Skin of body (tissue), 2 donors: ENCODE results near the gene ELFN1. TPM values are rescaled to one million over a fixed set of nuclear protein-coding genes. Genes with fewer than 3 reads are reported as not detected.

Experiments used
- DNase-seq: peaks from one replicate; lab custom pipeline; 2025; lab: John Stamatoyannopoulos, UW
- total RNA-seq: library from RNA; depleted of rRNA; stranded (reverse); fragments of >200 nt; gene quantifications from one replicate; pipeline ENCODE4 v1.2.3, GENCODE V29; 2014

ELFN1 gene
- total RNA-seq, 1 donor from 2014 or later: 3.1 TPM

GRCh38 chr7:1740214-1740613, 70.1 kb downstream of the ELFN1 start:
- DNase-seq: no peak

- no peak for DNase-seq
Measured at GRCh38 chr7:1741246-1741645, 71.2 kb downstream of the ELFN1 start.

DNA sequence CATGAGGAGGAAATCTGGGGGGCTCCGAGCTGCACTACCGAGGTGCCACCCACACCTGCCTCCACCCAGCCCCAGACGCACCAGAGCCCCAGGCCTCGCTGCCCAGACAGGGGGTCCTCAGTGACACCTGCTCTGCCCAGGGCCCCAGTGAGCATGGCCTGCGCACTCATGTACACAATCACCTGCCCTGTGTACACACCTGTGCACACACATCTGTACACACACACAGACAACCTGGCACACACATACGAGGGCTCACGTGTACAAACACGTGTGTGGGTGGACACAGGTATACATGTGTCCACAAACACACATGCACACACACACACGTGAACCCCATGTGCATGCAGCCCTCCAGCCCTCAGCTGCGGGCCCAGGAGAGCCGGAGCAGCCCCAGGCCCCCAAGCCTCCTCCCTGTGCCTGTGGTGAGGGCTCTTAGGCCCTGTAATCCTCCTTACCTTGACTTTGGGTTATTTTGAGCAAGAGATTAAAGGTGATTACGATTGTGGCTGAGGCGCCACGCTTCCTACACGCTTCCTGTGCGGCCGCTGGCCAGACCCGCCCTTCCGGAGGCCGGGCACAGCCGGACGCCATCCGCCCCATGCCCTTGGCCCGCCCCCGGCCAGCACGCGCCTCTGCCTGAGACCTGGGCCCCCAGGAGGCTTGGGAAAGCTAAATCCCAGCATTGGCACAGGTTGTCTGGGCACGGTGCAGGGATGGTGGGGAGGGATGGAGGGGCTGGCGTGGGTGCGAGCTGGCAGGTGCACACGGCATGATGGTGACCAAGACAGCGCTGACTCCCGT, 71.9 kb downstream of the ELFN1 start:
- DNase-seq: no peak

DNA sequence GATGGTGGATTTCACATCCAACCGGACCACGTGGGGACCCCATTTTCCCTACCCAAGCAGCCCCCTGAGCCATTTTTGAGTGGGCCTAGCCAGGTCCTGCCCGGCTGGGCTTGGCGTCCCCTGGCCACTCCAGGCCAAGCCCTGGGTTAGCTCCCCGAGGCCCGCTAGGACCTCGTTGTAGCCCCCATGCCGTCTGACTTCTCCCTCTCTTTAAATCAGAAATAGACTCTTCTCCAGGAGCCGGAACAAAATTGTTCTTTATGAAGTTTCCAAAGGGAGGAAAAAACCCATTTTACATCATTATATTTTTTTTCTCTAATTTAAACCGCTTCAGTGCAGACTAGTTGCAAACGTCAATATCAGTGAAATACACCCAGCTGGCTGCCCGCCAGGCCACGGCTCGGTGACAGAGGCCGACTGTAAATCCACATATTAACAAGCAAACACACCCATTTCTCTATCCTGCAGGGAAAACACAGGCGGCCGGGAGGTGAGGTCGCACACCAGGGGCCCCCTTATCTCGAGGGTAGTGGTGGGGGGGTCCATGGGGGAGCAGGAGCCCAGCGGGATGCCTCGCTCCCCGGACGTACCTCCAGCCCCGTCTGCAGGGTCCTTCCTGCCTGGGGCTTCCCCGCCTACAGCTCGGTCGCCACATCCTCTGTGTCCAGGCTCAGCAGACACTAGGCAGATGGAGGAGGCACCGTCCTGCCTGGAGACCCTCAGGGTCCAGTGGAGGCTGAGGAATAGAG, 72.7 kb downstream of the ELFN1 start:
- peak; percentile 22 for DNase-seq

DNA sequence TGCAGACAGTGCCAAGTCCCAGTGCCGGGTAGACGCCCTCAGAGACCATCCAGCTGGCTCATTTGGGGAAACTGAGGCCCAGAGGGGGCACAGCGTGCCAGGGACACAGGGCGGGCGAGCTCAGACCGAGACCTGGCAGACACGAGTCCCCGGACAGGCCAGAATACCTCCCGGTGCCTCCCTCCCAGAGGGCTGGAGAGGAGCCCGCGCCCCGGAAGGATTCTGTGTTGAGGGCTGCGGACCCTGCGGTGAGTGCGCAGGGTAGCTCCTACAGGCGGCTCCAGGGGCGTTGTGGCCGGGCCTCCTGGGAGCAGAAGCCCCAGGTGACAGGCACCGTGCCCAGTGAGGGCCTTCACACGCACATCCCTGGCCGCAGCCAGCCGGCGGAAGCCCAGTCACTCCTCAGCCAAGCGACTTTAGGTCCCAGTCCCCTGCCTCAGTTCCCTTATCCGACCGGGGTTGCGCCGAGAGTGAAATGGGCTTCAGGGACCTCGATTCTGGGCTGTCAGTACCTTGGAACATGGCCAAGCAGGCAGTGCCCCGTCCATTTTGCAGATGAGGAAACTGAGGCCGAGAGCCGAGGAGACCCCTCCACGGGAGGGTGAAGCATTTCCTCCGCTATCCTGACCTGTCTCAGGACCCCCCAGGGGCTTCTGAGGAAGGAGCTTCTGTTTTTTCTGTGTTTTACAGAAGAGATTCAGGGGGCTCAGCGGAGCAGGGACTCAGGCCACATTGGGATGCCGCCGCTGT, 73.6 kb downstream of the ELFN1 start:
- no peak for DNase-seq

- no peak for DNase-seq
Measured at GRCh38 chr7:1744296-1745017, 74.4 kb downstream of the ELFN1 start.

DNA sequence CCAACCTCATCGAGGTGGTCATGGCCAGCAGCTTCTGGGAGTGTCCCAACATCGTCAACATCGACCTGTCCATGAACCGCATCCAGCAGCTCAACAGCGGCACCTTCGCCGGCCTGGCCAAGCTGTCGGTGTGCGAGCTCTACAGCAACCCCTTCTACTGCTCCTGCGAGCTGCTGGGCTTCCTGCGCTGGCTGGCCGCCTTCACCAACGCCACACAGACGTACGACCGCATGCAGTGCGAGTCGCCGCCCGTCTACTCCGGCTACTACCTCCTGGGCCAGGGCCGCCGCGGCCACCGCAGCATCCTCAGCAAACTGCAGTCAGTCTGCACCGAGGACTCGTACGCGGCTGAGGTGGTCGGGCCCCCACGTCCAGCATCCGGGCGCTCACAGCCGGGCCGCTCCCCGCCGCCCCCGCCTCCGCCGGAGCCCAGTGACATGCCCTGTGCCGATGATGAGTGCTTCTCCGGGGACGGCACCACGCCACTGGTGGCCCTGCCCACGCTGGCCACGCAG, 75.0 kb downstream of the ELFN1 start:
- no peak for DNase-seq

- DNase-seq: no peak
Measured at GRCh38 chr7:1745576-1746490, 75.8 kb downstream of the ELFN1 start.

DNA sequence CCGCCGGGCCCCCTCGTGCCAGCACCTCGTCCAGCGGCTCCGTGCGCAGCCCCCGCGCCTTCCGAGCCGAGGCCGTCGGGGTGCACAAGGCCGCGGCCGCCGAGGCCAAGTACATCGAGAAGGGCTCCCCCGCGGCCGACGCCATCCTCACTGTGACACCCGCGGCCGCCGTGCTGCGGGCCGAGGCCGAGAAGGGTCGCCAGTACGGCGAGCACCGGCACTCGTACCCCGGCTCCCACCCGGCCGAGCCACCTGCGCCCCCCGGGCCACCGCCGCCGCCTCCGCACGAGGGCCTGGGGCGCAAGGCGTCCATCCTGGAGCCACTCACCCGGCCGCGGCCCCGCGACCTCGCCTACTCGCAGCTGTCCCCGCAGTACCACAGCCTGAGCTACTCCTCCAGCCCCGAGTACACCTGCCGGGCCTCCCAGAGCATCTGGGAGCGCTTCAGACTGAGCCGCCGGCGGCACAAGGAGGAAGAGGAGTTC, 76.5 kb downstream of the ELFN1 start:
- DNase-seq: no peak

- DNase-seq: no peak
Measured at GRCh38 chr7:1747004-1747801, 77.1 kb downstream of the ELFN1 start.

DNA sequence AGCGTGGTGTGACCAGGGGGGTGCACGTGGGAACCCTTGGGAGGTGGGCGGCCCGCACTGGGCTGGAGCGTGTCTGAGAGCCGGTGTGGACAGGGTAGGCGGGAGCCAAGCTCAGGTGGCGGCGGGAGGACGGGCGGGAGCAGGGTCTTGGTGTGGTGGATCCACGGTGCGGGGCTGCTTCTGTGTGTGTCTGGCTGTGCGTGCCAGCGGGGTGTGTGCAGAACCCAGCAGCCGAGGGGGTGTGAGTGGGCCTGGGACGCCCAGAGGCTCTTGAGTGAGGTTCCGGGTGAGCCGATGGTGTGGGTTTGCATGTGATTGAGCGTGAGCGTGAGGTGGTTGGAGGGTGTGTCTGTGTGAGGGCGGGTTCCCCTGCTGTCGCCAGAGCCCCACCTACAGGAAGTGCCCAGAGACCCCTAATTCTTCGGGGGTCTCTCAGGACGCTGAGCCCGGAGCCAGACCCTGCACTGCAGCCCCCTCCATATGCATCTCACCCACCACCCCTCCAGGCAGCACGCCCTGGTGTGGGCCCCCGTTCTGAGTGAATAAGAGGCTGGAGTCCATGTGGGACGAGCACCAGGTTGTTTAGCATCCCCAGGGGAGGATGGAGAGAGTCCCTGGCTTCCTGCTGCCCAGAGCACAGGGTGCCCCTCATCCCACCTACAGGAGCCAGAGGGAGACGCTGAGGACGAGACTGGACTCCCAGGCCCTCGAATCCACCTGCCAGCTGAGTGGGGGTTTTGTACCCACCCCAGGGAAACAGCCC, 78.2 kb downstream of the ELFN1 start:
- no peak for DNase-seq

GRCh38 chr7:1748839-1749173, 78.7 kb downstream of the ELFN1 start:
- no peak for DNase-seq

GRCh38 chr7:1749351-1749863, 79.3 kb downstream of the ELFN1 start:
- DNase-seq: no peak

GRCh38 chr7:1749864-1750466, 79.9 kb downstream of the ELFN1 start:
- no peak for DNase-seq

GRCh38 chr7:1750541-1751021, 80.5 kb downstream of the ELFN1 start:
- DNase-seq: no peak

- DNase-seq: no peak
Measured at GRCh38 chr7:1752111-1752510, 82.0 kb downstream of the ELFN1 start.

DNA sequence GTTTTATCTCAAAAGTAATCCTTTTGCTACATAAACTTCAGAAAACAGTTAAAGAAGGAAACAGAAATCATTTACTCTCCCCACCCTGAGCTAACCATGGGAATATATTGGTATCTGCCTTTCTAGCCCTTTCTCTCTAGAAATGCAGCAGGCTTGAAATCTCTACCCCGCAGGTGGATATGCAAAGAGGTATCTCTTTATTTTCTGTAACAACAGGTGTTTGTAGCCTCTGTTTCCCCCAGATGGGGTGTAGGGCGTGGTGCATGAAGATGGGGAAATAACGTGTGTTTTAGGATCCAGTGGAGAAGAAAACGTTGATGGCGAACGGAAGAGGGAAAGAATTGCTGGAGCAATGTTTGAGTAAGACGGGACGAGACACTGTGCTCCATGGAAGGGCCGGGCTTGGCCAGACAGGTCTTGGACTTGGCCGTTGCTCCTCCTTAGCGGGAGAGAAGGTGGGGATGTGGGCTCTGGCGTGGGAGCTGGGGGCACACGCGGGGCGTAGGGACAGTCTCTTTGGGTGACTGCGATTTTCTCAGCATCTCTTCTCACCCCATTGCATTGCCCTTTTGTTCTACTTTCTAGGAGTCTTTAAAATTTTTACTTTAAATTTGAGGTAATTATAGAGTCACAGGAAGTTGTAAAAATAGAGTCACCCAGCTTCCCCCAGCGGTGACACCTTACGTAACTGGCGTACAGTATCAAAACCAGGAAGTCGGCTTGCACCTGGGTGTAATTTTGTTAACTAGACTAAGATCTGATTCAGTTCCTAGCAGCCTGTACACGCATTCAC, 82.9 kb downstream of the ELFN1 start:
- DNase-seq: no peak
